Measurements from ENCODE around the gene LRMDA.
"Not testable (repeated sequence)": the region's sequence is repeated elsewhere in the genome, so short reads cannot be mapped to it uniquely, and the experiment has no call there.

Gene LRMDA

GRCh38 chr10:76509446-76509845, 1078.0 kb downstream of the LRMDA start:
- Histone ChIP-seq H3K36me3 (no peaks in the 10 kb centered on the region), H4K20me1 (no peaks in the 10 kb centered on the region), H3K4me2 (peak overlapping the region in 2 of 11 experiments; percentile 2 to 18; a peak in 2 of 22 replicates), H3K9ac (no peak overlapping the region), H3K4me1 (peaks cover 0 to 12% (median 0%) of the 10 kb centered on the region in 10 experiments; a peak in 3 of 20 replicates), H3K27me3 (no peaks in the 10 kb centered on the region), H3K27ac (no peak overlapping the region; a peak in 1 of 22 replicates), H3K4me3 (no peak overlapping the region), H3K9me3 (replicated peaks in 1 of 11) (peaks cover 0 to 20% (median 15%) of the 10 kb centered on the region in 11 experiments; a peak in 18 of 22 replicates)
- TF ChIP-seq Cebpa-rat (IDR thresholded peaks at IDR 0.05): no peak

- H3K36me3 ChIP-seq: no peaks in the 10 kb centered on the region
- H3K27me3 ChIP-seq: no peaks in the 10 kb centered on the region
- H3K4me1 ChIP-seq: peaks cover 0 to 9% (median 0%) of the 10 kb centered on the region in 10 experiments; a peak in 3 of 20 replicates
- H3K9ac ChIP-seq: no peak overlapping the region
- H4K20me1 ChIP-seq: no peaks in the 10 kb centered on the region
- no peak overlapping the region for H3K4me2 ChIP-seq
- H3K27ac ChIP-seq: no peak overlapping the region
- no peak overlapping the region for H3K4me3 ChIP-seq
- no peak for TF ChIP-seq Cebpa-rat (IDR thresholded peaks at IDR 0.05)
- H3K9me3 ChIP-seq (replicated peaks in 1 of 11): no peaks in the 10 kb centered on the region
Measured at GRCh38 chr10:76514321-76514720, 1082.9 kb downstream of the LRMDA start.

- Histone ChIP-seq H4K20me1 (no peaks in the 10 kb centered on the region), H3K27ac (no peak overlapping the region), H3K4me3 (no peak overlapping the region), H3K36me3 (no peaks in the 10 kb centered on the region), H3K4me1 (peaks cover 0 to 4% (median 0%) of the 10 kb centered on the region in 10 experiments; a peak in 3 of 20 replicates), H3K4me2 (no peak overlapping the region), H3K9me3 (replicated peaks in 1 of 11) (no peaks in the 10 kb centered on the region), H3K9ac (no peak overlapping the region), H3K27me3 (no peaks in the 10 kb centered on the region)
- TF ChIP-seq Cebpa-rat (IDR thresholded peaks at IDR 0.05): no peak
Measured at GRCh38 chr10:76514869-76515268, 1083.4 kb downstream of the LRMDA start.

- H3K27ac ChIP-seq: no peak overlapping the region
- TF ChIP-seq Cebpa-rat (IDR thresholded peaks at IDR 0.05): no peak
- H3K9me3 ChIP-seq (replicated peaks in 1 of 11): 0 out of 22 replicates have a peak, but pooled peaks cover 0 to 4% (median 0%) of the 10 kb centered on the region in 11 experiments
- H4K20me1 ChIP-seq: no peaks in the 10 kb centered on the region
- H3K4me2 ChIP-seq: no peak overlapping the region
- H3K9ac ChIP-seq: no peak overlapping the region
- H3K4me1 ChIP-seq: no peaks in the 10 kb centered on the region
- H3K27me3 ChIP-seq: no peaks in the 10 kb centered on the region
- no peak overlapping the region for H3K4me3 ChIP-seq
- no peaks in the 10 kb centered on the region for H3K36me3 ChIP-seq
Measured at GRCh38 chr10:76522547-76522946, 1091.1 kb downstream of the LRMDA start.

GRCh38 chr10:76523246-76523645, 1091.8 kb downstream of the LRMDA start:
- no peak overlapping the region for H3K4me2 ChIP-seq
- no peaks in the 10 kb centered on the region for H4K20me1 ChIP-seq
- no peaks in the 10 kb centered on the region for H3K36me3 ChIP-seq
- no peak overlapping the region for H3K9ac ChIP-seq
- TF ChIP-seq Cebpa-rat (IDR thresholded peaks at IDR 0.05): no peak
- H3K27ac ChIP-seq: no peak overlapping the region
- no peaks in the 10 kb centered on the region for H3K27me3 ChIP-seq
- H3K9me3 ChIP-seq (replicated peaks in 1 of 11): 0 out of 22 replicates have a peak, but pooled peaks cover 0 to 4% (median 0%) of the 10 kb centered on the region in 11 experiments
- H3K4me3 ChIP-seq: no peak overlapping the region
- H3K4me1 ChIP-seq: no peaks in the 10 kb centered on the region

- Histone ChIP-seq H3K27ac (no peak overlapping the region), H3K4me2 (no peak overlapping the region), H3K27me3 (no peaks in the 10 kb centered on the region), H3K4me1 (no peaks in the 10 kb centered on the region), H3K36me3 (no peaks in the 10 kb centered on the region), H3K9ac (no peak overlapping the region), H4K20me1 (no peaks in the 10 kb centered on the region), H3K9me3 (replicated peaks in 1 of 11) (0 out of 22 replicates have a peak, but pooled peaks cover 0 to 4% (median 0%) of the 10 kb centered on the region in 11 experiments), H3K4me3 (no peak overlapping the region)
- no peak for TF ChIP-seq Cebpa-rat (IDR thresholded peaks at IDR 0.05)
Measured at GRCh38 chr10:76523791-76524351, 1092.4 kb downstream of the LRMDA start.

- H3K4me2 ChIP-seq; H3K9ac ChIP-seq; H3K27ac ChIP-seq; H3K4me1 ChIP-seq; H3K36me3 ChIP-seq; H4K20me1 ChIP-seq; H3K4me3 ChIP-seq; H3K9me3 ChIP-seq (replicated peaks in 1 of 11); H3K27me3 ChIP-seq: not testable (repeated sequence)
Measured at GRCh38 chr10:76526833-76527232, 1095.4 kb downstream of the LRMDA start.

GRCh38 chr10:76540331-76540730, 1108.9 kb downstream of the LRMDA start:
- H4K20me1 ChIP-seq: no peaks in the 10 kb centered on the region
- no peaks in the 10 kb centered on the region for H3K27me3 ChIP-seq
- H3K27ac ChIP-seq: no peak overlapping the region
- no peak overlapping the region for H3K4me3 ChIP-seq
- H3K4me1 ChIP-seq: no peaks in the 10 kb centered on the region
- no peak for TF ChIP-seq Cebpa-rat (IDR thresholded peaks at IDR 0.05)
- no peaks in the 10 kb centered on the region for H3K36me3 ChIP-seq
- no peaks in the 10 kb centered on the region for H3K9me3 ChIP-seq (replicated peaks in 1 of 11)
- H3K9ac ChIP-seq: no peak overlapping the region
- no peak overlapping the region for H3K4me2 ChIP-seq

- H3K9ac ChIP-seq: no peak overlapping the region
- H3K4me2 ChIP-seq: no peak overlapping the region
- no peak overlapping the region for H3K27ac ChIP-seq
- no peak for TF ChIP-seq Cebpa-rat (IDR thresholded peaks at IDR 0.05)
- H3K9me3 ChIP-seq (replicated peaks in 1 of 11): no peaks in the 10 kb centered on the region
- no peaks in the 10 kb centered on the region for H4K20me1 ChIP-seq
- no peaks in the 10 kb centered on the region for H3K27me3 ChIP-seq
- H3K4me3 ChIP-seq: no peak overlapping the region
- no peaks in the 10 kb centered on the region for H3K4me1 ChIP-seq
- H3K36me3 ChIP-seq: no peaks in the 10 kb centered on the region
Measured at GRCh38 chr10:76540786-76541185, 1109.4 kb downstream of the LRMDA start.

GRCh38 chr10:76541852-76542251, 1110.4 kb downstream of the LRMDA start:
- Histone ChIP-seq H3K9ac (no peak overlapping the region), H3K36me3 (no peaks in the 10 kb centered on the region), H3K4me1 (no peaks in the 10 kb centered on the region), H3K9me3 (replicated peaks in 1 of 11) (no peaks in the 10 kb centered on the region), H3K27ac (no peak overlapping the region), H3K4me3 (no peak overlapping the region), H3K4me2 (no peak overlapping the region), H4K20me1 (no peaks in the 10 kb centered on the region), H3K27me3 (no peaks in the 10 kb centered on the region)
- no peak for TF ChIP-seq Cebpa-rat (IDR thresholded peaks at IDR 0.05)

Measured in BLaER1 treated with 17β-estradiol and CSF1 and Interleukin-3, amounts not matched to agents 10 nM and 100 nM (cell line).